Pons (tissue), 1 donor: ENCODE data around the gene SH2B2.

Experiments
- DNase-seq: peaks from one replicate; pipeline ENCODE4 v3.0.0-alpha.2; 2016; ENCODE audit warnings: low spot score

The SH2B2 gene

DNA sequence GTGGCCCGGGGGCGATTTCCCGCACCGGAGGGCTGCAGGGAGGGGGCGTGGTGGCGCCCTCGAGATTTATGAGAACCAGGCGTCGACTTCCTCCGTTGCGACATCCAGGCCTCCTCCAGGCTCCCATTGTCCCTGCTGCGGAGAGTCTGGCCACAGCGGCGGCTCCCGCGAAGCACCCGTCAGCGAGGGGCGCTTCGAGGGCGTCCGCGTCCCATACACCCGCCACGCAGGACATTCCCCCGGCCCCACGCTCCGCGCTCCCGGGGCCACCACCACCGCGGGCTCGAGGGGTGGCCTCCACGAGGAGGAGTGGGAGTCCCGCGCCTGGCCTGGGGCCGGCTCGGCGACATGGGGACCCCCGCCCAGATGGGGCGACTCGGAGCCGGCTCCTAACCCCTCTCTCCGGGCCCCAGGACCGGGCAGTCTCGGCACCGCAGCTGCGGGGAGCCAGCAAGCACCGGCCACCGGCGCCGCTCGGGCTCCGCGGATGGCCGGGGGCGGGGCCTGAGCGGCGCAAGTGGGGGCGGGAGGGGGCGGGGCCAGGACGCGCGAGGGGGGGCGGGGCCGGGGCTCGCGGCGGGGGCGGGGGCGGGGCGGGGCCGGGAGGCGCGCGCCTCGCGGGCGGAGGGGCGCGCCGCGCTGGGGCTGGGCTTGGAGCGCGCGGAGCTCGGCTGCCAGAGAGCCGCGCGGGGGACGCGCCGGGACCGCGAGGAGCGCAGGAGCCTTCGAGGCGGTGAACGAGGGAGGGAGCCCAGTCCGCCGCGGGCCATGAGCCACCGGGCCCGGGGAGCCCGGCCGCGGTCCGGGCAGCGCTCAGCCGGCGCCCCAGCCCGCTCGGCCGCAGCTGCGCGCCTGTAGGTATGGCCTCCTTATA is at the start of gene SH2B2:
SH2B2 (plus strand) TSS at position 632 of the 874 bp plus-strand sequence. CDS start 13,683 bp downstream, outside the sequence.
- peak; percentile 34 for DNase-seq

DNA sequence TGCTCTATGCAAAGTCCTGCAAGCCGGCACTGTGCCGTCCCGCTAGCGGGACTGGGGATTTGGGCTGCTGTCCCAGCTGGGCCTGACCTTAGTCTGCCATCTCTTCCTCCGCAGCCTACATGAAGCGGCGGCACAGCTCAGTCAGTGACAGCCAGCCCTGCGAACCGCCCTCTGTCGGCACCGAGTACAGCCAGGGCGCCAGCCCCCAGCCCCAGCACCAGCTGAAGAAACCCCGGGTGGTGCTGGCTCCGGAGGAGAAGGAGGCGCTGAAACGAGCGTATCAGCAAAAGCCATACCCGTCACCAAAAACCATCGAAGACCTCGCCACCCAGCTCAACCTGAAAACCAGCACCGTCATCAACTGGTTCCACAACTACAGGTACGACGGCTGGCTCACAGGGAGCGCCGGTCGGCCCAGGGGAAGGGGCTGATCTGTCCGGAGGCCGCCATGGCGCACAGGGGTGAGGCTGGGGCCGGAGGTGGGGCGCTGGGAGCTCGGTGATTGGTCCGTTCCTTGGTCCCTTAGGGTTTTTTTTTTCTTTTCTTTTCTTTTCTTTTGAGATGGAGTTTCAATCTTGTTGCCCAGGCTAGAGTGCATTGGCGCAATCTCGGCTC is 47.4 kb upstream of the SH2B2 start:
- DNase-seq, result no peak

DNA sequence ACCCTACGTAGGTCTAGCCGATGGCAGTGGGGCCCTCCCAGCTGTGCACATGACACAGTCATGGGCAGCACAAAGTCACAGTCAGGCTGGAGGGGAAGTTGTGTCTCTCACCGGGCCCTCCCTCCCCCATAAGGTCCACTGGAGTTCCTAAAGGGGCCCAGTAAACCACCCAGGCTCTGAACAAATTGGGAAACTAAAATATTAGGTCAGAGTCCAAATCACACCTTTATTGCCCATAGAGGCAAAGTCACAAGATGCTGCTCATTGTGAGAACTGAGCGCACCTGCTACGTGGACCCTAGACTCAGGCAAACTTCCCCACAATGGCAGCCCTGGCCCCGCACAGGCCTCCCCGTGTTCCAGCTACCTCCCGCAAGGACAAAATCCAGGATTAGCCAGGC is 45.2 kb upstream of the SH2B2 start:
- DNase-seq, result no peak

- no peak for DNase-seq
Observed at GRCh38 chr7:102244601-102245000, 42.1 kb upstream of the SH2B2 start.

GRCh38 chr7:102248081-102248455 is 38.6 kb upstream of the SH2B2 start:
- no peak for DNase-seq

- no peak for DNase-seq
Observed at GRCh38 chr7:102248456-102249395, 37.9 kb upstream of the SH2B2 start.

DNA sequence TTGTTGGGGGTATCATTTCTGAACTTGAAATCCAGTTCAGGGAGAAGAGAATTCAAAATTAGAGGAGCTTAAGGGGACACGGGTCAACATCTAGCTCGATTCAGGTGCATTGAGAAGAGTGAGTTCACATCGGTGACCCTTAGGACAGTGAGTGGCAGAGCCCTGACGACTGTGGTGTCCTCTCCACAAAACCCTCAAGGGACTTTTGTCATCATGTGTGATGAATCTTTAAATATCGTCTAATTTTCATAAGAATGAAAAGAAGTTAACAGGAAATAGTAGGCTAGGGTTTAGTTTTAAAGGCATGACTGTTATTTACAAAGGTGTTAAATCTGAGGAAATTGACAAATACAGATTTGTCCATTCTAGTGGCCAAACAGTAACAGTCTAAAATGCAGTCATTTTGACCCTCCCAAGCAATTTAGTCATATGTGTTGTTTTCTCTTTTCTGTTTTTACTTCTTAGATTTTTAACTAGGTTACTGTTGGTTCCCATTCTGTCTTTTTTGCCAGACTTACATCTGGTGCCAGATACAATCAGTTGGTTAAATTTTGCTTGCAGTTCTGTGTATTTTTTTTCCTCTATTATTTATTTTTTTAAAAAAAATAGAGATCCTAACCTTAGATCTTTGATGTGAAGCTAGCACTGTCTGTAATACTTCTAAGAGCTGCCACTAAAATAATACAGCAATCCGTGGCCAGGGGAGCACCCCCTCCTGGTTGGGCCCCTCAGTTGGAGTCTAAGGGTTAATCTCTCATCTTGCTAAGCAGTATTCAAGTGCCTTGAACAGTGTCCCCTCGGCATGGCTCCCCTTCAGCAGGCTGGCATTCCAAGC is 34.9 kb upstream of the SH2B2 start:
- no peak for DNase-seq

DNA sequence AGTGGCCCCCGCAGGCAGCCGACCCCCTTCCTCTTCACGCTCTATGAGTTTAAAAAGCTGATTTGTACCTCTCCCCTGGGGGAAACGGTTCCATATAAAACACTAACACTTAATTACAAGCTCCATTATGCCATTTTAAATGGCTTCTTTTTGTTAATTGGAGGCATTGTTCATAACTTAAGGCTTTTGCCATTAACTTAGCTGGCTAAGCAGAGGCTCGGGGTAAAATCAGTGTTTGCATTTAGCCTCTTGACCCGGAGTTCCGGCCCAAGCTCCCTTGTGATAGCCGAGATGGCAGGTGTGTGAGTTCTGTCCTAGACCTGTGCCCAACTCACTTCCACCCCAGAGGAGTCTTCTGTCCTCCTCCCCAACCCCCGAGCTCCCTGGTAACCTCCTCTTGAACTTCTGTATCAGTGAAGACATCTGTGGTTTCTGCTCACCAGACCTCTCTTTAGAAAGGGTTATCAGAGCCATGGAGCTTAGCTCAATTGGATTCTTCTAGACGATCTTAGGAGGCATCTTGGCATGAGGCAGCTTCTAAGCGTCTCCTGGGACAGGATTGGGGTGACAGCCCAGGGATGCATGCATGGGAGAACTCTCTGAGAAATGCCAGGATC is 34.2 kb upstream of the SH2B2 start:
- DNase-seq, result no peak

GRCh38 chr7:102253066-102253972 is 33.3 kb upstream of the SH2B2 start:
- no peak for DNase-seq

DNA sequence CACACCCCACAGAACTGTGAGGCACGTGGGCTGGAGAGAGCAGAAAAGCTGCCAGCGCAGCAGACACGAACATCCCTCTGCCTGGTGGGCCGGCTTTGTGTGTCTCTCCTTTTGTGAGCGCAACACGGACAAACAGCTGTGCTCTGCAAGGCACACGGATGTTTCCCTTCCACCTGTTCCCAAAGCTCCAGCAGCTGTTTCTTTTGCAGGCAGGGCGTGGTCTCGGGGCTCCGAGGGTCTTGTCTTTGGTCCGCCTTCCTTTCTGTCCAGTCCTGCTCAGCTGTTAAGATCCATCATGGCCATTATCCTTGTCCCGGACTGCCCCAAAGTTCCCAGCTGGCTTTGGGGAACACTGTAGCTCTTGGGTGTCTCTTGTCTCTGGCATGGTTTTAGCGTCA is 32.7 kb upstream of the SH2B2 start:
- DNase-seq, result no peak

DNA sequence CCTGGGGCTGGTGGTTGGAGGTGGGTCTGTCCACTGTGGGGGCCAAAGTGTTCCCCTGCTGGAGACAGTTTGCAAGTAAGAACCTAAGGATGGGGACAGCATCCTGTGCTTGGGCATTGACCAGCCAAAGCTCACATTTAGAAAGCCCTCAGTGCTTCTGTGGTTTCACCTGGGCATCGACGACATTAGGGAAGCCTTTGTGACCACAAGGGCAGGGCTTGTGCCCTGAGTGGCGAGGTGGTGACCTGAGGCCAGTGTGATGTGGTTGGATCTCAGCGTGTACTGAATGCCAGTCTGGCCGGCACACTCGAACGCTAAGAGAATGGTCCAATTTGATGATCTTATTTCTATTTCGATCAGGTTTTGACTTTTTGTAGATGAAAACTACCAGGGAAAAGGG is 32.1 kb upstream of the SH2B2 start:
- DNase-seq, result no peak

DNA sequence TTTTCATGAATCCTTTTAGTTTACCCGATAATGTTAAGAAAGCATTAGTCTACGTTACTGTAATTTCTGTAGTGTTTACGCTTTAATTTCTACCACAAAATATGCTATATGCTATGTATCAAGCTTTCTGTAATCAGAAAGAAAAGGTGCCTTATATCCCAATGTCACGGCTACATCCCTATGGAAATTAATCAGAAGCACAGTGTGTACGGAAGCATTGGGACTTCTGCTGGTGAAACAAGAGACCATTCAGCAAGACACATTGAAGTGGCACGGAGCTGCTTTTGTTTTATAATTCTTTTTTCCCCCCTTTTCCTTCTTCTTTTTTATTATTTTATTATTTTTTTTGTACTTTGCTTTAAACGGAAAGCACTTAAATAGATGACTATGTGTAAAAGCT is 31.2 kb upstream of the SH2B2 start:
- peak; percentile 66 for DNase-seq

GRCh38 chr7:102255916-102256315 is 30.8 kb upstream of the SH2B2 start:
- DNase-seq, result peak; percentile 14

DNA sequence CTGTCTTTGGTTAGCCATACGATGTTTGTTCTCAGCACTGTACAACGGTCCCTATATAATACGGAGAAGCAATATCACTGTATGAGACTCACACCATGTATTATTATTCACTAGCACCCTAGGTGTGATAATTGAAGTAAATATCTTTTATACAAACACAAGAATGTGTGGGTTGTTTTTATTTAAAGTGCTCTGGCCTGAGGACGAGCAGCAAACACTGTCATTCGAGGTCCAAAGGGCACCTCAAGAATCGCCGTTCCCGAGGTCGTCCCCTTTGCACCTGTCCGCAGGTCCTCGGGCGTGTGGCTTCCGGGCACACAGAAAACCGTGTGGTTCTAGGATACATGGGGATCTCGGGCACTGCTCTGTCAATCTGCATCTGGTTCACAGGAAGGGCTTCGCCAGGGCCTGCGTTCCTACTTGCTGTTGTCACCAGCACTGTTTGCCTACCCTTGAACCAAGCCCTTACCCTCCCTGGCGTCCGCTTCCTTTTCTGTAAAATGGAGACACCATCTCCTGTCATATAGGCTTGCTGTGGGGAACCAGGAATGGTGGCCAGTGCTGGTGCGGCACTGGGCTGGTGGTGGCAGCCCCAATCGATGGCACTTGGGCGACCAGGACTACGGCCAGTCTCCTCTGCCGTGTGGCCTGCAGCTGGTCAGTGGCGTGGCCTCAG is 28.5 kb upstream of the SH2B2 start:
- no peak for DNase-seq

DNA sequence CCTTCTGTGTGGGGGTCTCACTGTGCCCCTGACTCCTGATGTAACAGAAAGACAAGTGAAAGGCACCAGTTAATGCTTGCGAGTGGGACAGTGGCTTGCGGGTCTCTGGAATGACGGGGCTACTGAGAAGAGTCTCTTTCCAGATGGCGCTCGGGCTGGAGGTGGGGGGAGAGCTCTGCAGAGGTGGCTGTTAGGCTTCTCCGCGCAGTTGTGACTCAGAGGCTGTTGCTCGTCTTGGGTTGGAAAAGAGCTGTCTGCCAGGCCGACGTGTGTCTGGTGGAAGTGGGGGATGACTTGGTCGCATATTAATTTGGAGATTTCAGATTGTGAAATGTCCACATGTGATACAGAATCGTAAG is 27.9 kb upstream of the SH2B2 start:
- DNase-seq, result no peak

DNA sequence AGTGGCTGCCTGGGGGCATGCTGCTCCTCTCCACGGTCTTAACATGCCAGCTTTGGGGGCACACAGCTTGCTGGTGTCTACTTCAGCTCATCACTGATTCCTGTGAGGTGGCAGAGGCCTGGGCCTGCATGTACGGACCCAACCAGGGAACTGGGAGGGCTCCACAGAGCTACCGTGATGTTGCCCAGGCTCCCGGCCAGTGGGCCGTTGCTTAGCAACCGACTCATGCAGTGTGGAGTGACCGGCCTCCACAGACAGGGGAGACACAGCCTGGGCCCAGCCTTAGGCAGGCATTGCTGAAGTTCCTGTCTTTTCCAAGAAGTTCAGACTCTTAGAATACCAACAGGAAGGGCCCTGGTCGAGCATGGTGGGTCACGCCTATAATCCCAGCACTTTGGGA is 25.8 kb upstream of the SH2B2 start:
- peak; percentile 58 for DNase-seq

DNA sequence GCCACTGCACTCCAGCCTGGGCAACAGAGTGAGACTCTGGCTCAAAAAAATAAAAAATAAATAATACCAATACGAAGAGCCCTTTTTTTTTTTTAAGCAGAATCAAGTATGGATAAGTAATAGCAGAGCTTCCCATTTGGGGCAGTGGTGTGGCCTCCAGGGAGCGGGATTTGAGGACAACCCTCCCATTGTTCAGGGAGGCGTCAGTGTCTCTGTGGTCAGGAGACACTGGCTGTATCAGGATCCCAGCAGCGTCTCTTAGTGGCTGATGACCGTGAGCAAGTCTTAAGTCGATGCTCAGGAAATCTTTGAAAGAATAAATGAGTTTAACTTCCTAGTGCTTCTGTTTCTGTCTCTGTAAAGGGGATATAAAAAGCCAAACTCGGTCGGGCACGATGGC is 25.2 kb upstream of the SH2B2 start:
- DNase-seq, result peak; percentile 69

GRCh38 chr7:102262546-102262945 is 24.1 kb upstream of the SH2B2 start:
- DNase-seq, result no peak

DNA sequence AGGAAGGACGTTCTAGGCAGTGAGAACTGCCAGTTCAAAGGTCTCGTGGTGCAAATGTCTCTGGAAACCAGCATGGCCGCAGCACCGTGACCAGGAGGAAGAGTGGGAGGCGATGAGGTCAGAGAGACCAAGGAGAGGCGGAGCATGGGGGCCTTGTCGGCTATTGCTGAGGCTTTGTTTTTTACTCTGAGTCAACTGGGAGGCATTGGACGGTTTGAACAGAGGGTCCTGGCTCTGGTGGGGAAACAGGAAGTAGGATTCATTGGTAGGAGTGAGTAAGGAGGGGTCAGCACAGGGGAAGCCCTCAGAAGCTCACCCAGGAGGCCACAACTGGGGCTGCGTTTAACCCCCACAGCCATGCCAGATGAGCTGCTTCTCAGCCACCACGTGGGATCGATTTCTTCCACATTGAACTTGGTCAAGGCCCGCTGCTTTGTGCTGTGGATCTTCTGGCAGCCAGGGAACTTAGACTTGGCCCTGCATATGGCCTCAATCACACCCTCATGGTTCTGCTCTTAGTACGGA is 22.2 kb upstream of the SH2B2 start:
- no peak for DNase-seq
